GM19238 (cell line): Measurements from ENCODE around the gene ACADSB.

Source experiments
- DNase-seq: peaks from one replicate; pipeline ENCODE4 v3.0.0; 2011; ENCODE audit warnings: low spot score; ENCODE audit not compliant: insufficient read length

Gene ACADSB

GRCh38 chr10:123008355-123009104 lies at the start of gene ACADSB, which contains the start of gene IKZF5:
TSS of gene ACADSB (plus strand) at chr10:123009006. CDS start at chr10:123009030, 24 bp downstream.
TSS of gene IKZF5 (minus strand) at chr10:123008795. CDS start at chr10:122998625, 10,170 bp downstream.
- DNase-seq = peak; percentile 97

GRCh38 chr10:122962405-122962804 lies 46.4 kb upstream of the ACADSB start:
- DNase-seq = no peak

- DNase-seq = no peak
Measured at GRCh38 chr10:122966879-122967278, 41.9 kb upstream of the ACADSB start.

GRCh38 chr10:122968698-122969097 lies 40.1 kb upstream of the ACADSB start:
- DNase-seq = no peak

GRCh38 chr10:122974023-122974422 lies 34.8 kb upstream of the ACADSB start:
- no peak for DNase-seq

GRCh38 chr10:122974543-122975064 lies 34.2 kb upstream of the ACADSB start:
- no peak for DNase-seq

GRCh38 chr10:122980209-122981065 lies 28.4 kb upstream of the ACADSB start, which contains the start of gene PSTK:
TSS of gene PSTK (plus strand) at chr10:122980401. CDS start at chr10:122980480, 79 bp downstream.
- peak; percentile 94 for DNase-seq

- no peak for DNase-seq
Measured at GRCh38 chr10:122981066-122981464, 27.7 kb upstream of the ACADSB start.

- DNase-seq = no peak
Measured at GRCh38 chr10:122983898-122984297, 24.9 kb upstream of the ACADSB start.

- no peak for DNase-seq
Measured at GRCh38 chr10:122984708-122985107, 24.1 kb upstream of the ACADSB start.

- no peak for DNase-seq
Measured at GRCh38 chr10:122986335-122986734, 22.5 kb upstream of the ACADSB start.

- no peak for DNase-seq
Measured at GRCh38 chr10:122988501-122988900, 20.3 kb upstream of the ACADSB start.

GRCh38 chr10:122990278-122990677 lies 18.5 kb upstream of the ACADSB start:
- DNase-seq = no peak

GRCh38 chr10:122992031-122992585 lies 16.7 kb upstream of the ACADSB start:
- no peak for DNase-seq

GRCh38 chr10:122993797-122994336 lies 14.9 kb upstream of the ACADSB start:
- no peak for DNase-seq

- DNase-seq = no peak
Measured at GRCh38 chr10:122995936-122996335, 12.9 kb upstream of the ACADSB start.

- no peak for DNase-seq
Measured at GRCh38 chr10:122997864-122998263, 10.9 kb upstream of the ACADSB start.

- no peak for DNase-seq
Measured at GRCh38 chr10:122998360-122998917, 10.4 kb upstream of the ACADSB start.

- DNase-seq = no peak
Measured at GRCh38 chr10:122998934-122999333, 9.9 kb upstream of the ACADSB start.

GRCh38 chr10:122999347-122999746 lies 9.5 kb upstream of the ACADSB start:
- no peak for DNase-seq

GRCh38 chr10:123000155-123000554 lies 8.7 kb upstream of the ACADSB start:
- no peak for DNase-seq
